GM18505 (cell line): ENCODE results near the gene PPP2R5C.
"Not testable (repeated sequence)": the region's sequence is repeated elsewhere in the genome, so short reads cannot be mapped to it uniquely, and the experiment has no call there.

Source experiments
- ATAC-seq: cut with Tn5 transposase; IDR thresholded peaks from one replicate; pipeline ENCODE4 v1.9.1; 2021; ENCODE audit not compliant: unreplicated experiment
- POLR2A ChIP-seq: IDR thresholded peaks from 4 replicates; pipeline ENCODE4 v1.6.1; 2011; ENCODE audit warnings: borderline replicate concordance; ENCODE audit not compliant: insufficient read depth, insufficient read length; ENCODE audit errors: extremely low read depth

The PPP2R5C gene

DNA sequence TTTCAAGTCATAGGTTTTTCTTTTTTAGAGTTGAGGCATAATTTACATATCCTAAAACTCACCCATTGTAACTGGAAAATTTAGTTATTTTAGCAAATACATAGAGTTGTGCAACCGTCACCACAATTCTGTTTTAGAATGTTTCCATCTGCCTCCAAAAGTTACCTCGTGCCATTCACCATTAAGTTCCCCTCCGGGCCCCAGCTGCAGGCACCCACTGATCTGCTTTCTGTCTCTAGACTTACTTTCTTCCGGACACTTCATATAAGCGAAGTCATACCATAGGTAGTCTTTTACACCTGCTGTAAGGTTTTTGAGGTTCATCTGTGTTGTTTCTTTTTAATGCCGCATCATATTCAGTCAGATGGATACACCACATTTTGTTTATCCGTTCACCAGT, 28.7 kb downstream of the PPP2R5C start:
- no peak for TF ChIP-seq POLR2A
- no peak for ATAC-seq

DNA sequence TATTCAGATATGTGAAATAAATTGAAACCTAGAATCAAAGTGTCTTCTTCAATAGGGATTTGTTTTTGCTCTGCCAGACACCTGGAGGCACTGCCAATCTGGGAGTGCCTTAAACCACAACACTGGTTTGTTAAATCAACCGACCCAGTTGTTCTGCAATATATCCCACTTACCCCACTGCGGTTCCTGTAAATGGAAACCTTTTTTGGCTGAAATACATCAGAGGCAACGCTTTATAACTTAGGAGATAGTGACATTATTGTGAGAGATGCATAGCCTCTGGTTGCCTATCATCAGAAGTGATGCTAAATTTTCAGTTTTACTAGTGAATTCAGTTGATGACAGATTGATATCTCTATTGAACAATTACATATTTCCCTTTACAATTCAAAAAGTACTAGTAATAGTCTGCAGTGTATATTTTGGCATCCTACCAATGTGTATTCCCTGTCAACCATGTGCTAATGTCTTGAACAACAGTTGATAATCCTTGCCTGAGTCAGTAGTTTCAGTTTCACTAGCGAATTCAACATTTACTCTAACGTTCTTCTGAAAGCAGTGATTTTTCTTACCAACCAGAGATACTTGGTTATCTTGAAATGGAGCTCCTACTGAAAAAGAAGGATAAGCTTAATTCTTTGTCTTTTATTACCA, 30.5 kb downstream of the PPP2R5C start:
- no peak for ATAC-seq
- no peak for TF ChIP-seq POLR2A

DNA sequence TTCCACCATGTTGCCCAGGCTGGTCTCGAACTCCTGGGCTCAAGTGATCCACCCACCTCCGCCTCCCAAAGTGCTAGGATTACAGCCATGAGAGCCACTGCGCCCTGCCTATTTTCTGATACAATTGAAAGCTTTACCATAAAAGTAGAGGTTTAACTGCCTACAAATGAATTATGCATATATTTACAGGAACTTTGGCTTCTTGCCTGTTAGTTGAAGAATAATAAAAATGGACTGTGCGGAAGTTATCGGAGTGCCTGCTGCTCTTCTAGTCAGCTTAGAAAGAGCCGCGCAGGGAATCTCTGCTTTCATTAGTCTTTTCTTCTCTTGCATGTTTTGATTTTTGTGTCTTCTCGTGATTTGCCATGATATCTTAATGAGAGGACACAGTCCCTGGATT, 34.5 kb downstream of the PPP2R5C start:
- ATAC-seq: no peak
- no peak for TF ChIP-seq POLR2A

DNA sequence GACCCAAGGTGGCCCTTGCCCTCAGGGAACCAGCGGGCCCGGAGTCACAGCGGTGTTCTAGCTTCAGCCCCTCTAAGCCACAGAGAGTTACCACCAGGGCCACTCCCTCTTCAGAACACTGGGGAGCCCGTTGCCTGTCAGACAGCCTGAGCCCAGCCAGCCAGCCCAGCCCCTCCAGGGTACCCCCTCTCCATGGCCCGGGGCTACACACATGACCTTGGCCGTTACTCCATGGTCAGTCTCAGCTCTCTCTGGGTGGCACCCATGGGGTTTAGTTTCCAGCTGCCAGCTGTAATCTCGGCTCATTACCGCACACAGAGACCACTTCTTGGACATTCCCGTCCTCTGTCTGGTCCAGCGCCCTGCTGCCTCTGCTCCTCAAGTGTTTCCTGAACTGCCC, 35.0 kb downstream of the PPP2R5C start:
- no peak for ATAC-seq
- no peak for TF ChIP-seq POLR2A

DNA sequence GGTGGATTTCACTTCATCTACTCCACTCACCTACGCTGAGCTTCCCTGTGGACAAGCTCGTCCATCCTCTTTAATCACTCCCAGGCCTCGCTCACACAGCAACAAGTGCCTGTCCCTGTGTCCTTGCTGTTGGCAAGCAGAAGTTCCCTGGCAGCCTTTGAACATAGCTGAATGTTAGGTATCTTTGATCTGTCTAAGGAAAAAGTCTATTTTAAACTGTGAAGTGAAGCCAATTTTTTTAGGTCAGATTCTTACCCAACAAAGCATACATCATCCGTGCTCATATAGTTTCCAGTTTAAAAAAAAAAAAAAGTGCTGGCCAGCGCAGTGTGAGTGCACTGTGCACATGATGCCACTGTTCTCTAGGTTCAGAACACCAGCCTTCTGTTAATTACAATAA, 36.3 kb downstream of the PPP2R5C start:
- no peak for ATAC-seq
- no peak for TF ChIP-seq POLR2A

DNA sequence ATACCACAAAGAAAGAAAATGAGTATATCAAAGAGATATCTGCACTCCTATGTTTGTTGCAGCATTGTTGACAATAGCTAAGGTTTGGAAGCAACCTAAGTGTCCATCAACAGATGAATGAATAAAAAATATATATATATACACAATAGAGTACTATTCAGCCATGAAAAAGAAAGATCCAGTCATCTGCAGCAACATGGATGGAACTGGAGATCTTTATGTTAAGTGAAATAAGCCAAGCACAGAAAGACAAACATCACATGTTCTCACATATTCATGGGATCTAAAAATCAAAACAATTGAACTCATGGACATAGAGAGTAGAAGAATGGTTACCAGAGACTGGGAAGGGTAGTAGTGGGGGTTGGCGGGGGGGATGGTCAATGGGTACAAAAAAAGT, 42.9 kb downstream of the PPP2R5C start:
- ATAC-seq: not testable (repeated sequence)

DNA sequence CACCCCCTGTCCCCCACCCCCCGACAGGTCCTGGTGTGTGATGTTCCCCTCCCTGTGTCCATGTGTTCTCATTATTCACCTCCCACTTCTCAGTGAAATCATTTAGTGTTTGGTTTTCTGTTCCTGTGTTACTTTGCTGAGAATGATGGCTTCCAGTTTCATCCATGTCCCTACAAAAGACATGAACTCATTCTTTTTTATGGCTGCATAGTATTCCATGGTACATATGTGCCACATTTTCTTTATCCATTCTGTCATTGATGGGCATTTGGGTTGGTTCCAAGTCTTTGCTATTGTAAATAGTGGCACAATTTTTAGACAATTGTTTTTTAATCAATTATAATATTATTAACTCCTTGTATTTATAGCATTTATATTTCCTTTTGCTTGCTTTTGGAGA, 44.7 kb downstream of the PPP2R5C start:
- ATAC-seq: not testable (repeated sequence)

DNA sequence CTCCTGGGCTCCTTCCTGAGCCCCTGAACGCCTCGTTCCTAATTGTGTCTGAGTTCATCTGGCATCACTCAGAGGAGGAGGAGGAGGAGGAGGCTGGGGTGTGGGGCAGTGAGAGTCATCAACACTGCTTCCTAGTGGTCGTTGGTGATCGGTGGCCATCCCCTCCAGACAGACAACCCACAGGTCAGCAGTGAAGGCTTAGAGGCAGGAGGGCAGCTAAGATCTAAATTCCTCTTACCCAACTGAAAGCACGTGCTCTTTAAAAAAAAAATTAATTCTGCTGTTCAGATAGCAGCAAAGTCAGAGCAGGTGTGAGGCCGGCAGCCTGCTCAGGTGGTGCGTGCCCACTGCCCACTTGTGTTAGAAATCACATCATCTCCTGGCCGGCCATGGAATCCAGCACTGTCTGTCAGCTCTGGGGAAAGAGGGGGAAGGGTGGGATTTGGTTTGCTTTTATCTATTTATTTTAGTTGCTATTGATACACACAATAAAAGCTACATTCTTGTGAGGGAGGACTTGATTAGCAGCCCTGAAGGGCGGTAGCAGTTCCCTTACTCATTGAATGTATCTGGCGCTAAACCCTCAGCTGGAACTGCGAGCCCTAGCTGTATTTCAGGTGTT, 46.6 kb downstream of the PPP2R5C start:
- TF ChIP-seq POLR2A: no peak
- ATAC-seq: no peak

DNA sequence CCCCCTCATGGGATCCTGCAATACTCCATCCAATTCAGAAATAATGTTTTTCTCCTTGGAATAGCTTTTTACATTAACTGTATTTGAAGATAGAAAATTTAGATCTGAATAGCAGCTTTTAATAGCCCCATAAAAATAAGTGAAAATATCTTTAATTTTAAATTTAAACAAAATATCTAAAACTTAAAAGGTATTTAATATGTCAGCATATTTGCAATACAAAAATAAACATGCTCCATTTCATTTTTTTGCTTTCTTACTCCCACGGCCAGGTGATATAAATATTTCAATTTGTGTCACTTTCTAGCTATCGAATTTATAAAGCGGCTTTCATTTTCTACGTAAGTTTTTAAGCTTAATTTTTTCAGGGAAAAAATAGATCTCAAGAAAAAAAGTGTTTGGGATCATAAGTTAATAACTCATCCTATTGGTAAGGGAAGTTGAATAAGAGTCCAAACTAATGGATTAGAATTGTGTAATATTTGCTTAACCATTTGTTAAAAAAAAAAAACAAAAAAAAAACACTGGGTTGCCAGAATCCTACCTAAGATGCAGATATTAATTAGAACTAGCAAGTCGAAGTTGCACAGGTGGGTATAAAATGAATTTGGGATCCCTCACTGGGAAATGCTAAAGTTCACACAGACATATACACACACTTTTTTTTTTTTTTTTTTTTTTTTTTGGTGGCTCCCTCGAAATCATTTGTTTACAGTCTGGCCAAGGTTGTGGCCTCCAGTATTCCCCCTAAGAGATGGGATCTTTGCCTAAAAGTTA, 47.6 kb downstream of the PPP2R5C start:
- TF ChIP-seq POLR2A: no peak
- ATAC-seq: no peak

DNA sequence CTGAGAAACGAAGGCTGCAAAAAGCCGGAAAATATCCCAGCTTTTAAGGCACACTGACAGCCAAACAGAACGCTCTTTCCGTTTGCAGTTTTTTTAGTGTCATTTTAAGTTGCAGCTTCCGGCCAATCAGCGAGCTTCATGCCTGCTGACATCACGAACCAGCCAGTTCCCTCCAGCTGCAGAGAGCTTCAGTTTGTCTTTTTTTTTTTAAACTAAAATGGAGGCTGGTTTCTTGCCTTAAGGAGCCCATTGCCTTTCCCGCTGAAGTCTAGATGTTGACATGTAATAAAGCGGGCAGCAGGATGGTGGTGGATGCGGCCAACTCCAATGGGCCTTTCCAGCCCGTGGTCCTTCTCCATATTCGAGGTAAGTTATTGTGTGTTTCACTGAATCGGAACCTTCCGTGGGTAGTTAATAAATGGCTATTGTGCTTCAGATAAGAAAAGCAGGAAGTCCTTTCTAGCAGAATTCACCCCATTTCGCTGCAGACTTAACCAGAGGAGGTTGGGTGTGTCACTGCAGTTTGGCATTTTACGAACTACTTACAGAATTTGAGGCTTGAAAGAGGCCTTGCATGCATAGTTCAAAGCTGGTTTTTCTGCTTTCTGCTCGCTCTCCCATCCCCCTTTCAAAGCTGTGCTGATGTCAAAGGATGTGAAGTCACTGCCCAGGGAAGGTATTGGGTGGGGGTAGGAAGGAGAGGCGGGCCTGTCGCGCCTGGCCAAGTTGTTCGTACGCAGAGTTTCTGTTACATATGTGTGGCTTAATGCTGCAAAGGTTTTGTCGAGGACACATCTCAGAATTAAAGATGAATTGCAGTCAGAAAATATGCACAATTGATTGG, 48.4 kb downstream of the PPP2R5C start:
- peak; percentile 83 for ATAC-seq
- no peak for TF ChIP-seq POLR2A

DNA sequence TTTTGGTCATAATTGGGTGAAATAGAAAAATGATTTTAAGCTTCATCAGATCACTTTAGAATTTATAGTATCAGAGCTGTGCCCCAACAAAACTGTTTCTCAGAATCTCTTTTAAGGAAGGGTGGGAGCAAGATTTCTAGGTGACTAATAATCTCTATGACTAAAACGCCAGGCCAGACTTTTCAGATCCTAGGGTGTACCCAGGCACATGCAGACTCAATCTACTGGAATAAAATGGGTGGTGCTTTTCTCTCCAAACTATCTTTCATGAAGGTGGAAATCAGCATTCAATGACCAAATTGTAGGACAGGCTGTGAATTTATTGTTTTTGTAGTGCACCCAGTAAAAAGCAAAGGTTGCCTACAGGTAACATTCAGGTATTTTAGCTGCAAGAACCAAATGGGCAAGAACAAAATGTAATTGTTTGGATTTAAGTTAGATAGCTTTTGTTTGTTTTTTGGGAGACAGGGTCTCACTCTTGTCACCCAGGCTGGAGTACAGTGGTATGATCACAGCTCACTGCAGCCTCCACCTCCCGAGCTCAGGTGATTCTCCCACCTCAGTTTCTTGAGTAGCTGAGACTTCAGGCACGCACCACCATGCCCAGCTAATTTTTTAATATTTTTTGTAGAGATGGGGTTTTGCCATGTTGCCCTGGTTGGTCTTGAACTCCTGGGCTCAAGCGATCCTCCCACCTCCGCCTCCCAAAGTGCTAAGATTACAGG, 49.5 kb downstream of the PPP2R5C start:
- no peak for ATAC-seq
- peak; percentile 29 for TF ChIP-seq POLR2A

DNA sequence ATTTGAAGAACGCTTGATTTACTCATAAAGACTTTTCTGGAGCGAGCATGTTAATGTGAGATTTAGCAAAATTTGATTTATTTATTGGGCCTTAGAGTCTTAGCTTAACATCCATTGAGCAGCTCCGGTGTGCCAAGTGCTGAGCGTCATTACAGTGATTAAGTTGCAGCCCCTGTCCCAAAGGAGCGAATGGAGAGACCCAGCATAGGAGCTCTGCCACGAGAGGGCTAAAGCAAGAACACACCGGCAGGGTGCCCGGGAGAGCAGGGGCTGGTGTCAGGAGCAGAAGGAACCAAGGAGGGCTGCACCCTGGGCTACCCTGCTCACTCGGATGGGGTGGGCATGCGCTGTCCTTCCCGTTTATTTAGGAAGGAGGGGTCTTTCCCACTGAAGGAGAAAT, 50.6 kb downstream of the PPP2R5C start:
- ATAC-seq: no peak
- no peak for TF ChIP-seq POLR2A
